ENCODE results near the gene ANXA2. TPM values are rescaled to one million over a fixed set of nuclear protein-coding genes. Genes with fewer than 3 reads are reported as not detected.
"Not testable (repeated sequence)": the region's sequence is repeated elsewhere in the genome, so short reads cannot be mapped to it uniquely, and the experiment has no call there.

The ANXA2 gene
- polyA plus RNA-seq, 4 donors = 609 to 2,583 (median 1,523) TPM

- FAIRE-seq = no peak
- Histone ChIP-seq H3K4me1 (ENCODE audit: control insufficient read depth in 3 of 3, insufficient read depth in 2 of 3, low read depth in 1 of 3, low read length in 2 of 3) (peaks cover 5 to 27% (median 9%) of the 10 kb centered on the region in 3 donors), H3K9me3 (ENCODE audit: control insufficient read depth in 2 of 2, insufficient read depth in 1 of 2, low read depth in 1 of 2, low read length in 1 of 2) (no peaks in the 10 kb centered on the region)
These were observed 27.5 kb downstream of the ANXA2 start for GRCh38 chr15:60370105-60370868.

GRCh38 chr15:60369696-60370095 is 28.1 kb downstream of the ANXA2 start:
- H3K36me3 ChIP-seq (ENCODE audit: control insufficient read depth in 3 of 3, insufficient read depth in 2 of 3, low read depth in 1 of 3, low read length in 3 of 3) = peaks cover 4 to 34% (median 12%) of the 10 kb centered on the region in 3 donors
- 85 to 94% (median 93%) methylated on average over 5 of the region's 5 CpGs for WGBS, 3 donors
- no peaks in the 10 kb centered on the region for H3K27me3 ChIP-seq (ENCODE audit: control insufficient read depth in 3 of 3, insufficient read depth in 3 of 3, low read length in 3 of 3)
- no peaks in the 10 kb centered on the region for H3K9me3 ChIP-seq (ENCODE audit: control insufficient read depth in 2 of 2, insufficient read depth in 1 of 2, low read depth in 1 of 2, low read length in 1 of 2)
- no peak for FAIRE-seq
- H3K4me1 ChIP-seq (ENCODE audit: control insufficient read depth in 3 of 3, insufficient read depth in 2 of 3, low read depth in 1 of 3, low read length in 2 of 3) = peaks cover 5 to 21% (median 9%) of the 10 kb centered on the region in 3 donors
- H3K27ac ChIP-seq (ENCODE audit: low read depth in 1 of 3, low read length in 2 of 3) = peak overlapping the region in 2 of 3 donors; percentile 69 to 89
- H3K4me3 ChIP-seq (ENCODE audit: low read depth in 1 of 3, low read length in 3 of 3) = no peak overlapping the region
- DNase-seq = no peak

More at GRCh38 chr15:60370105-60370868, 27.5 kb downstream of the ANXA2 start:
- Histone ChIP-seq H3K36me3 (ENCODE audit: control insufficient read depth in 3 of 3, insufficient read depth in 2 of 3, low read depth in 1 of 3, low read length in 3 of 3) (peaks cover 6 to 36% (median 15%) of the 10 kb centered on the region in 3 donors), H3K27me3 (ENCODE audit: control insufficient read depth in 3 of 3, insufficient read depth in 3 of 3, low read length in 3 of 3) (no peaks in the 10 kb centered on the region), H3K4me3 (ENCODE audit: low read depth in 1 of 3, low read length in 3 of 3) (no peak overlapping the region), H3K27ac (ENCODE audit: low read depth in 1 of 3, low read length in 2 of 3) (peak overlapping the region in 2 of 3 donors; percentile 69 to 89)
- 55 to 64% (median 57%) methylated on average over 9 of the region's 9 CpGs for WGBS, 3 donors
- peak; percentile 54 to 66 for DNase-seq

DNA sequence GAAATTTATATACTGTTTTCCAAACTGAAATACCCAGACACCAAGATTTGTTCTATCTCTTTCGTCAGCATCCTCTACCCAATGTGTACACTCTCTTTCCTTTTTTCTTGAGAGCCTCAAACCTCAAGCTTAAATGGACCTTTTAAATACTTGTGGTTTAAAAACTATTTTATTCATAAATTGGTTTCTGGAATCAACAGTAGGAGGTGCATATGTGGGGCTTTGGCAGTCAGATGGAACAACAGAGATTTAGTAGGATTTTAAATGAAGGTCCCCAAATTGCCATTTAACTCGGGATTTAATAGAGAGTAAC is 33.2 kb downstream of the ANXA2 start:
- Histone ChIP-seq H3K36me3 (ENCODE audit: control insufficient read depth in 3 of 3, insufficient read depth in 2 of 3, low read depth in 1 of 3, low read length in 3 of 3) (peaks cover 17 to 28% (median 21%) of the 10 kb centered on the region in 3 donors), H3K4me1 (ENCODE audit: control insufficient read depth in 3 of 3, insufficient read depth in 2 of 3, low read depth in 1 of 3, low read length in 2 of 3) (peaks cover 0 to 4% (median 0%) of the 10 kb centered on the region in 3 donors), H3K9me3 (ENCODE audit: control insufficient read depth in 2 of 2, insufficient read depth in 1 of 2, low read depth in 1 of 2, low read length in 1 of 2) (no peaks in the 10 kb centered on the region), H3K27me3 (ENCODE audit: control insufficient read depth in 3 of 3, insufficient read depth in 3 of 3, low read length in 3 of 3) (no peaks in the 10 kb centered on the region), H3K4me3 (ENCODE audit: low read depth in 1 of 3, low read length in 3 of 3) (no peak overlapping the region), H3K27ac (ENCODE audit: low read depth in 1 of 3, low read length in 2 of 3) (no peak overlapping the region)
- DNase-seq (no peak), FAIRE-seq (no peak)
- 93 to 97% (median 96%) methylated on average over 2 of the region's 2 CpGs for WGBS, 3 donors

DNA sequence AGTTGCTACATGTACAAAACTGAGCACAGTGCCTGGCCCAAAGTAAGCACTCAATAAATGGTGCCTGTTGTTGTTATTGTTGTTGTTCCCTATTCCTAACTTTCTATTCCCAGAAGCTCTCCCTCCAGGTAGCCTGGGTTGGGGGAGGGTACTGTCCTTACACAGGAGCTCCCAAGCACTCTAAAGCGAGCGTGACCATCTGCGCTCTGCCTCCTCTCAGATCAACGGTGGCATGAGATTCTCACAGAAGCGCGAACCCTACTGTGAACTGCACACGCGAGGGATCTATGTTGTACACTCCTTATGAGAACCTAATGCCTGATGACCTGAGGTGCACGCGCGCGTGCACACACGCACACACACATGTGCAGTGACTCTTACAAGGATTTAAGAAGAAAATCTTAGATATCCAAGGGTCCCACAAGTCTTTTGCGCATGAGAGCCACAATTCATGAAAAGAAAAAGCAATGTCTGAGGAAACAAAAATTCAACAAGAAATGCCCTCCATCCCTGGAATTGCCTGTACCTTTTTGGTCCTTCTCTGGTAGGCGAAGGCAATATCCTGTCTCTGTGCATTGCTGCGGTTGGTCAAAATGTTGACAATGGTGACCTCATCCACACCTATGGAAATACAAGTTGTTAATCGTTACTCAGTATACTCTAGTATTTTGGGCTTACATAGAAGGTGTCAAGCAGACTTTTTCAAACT is 33.7 kb downstream of the ANXA2 start:
- FAIRE-seq = no peak
- H3K27ac ChIP-seq (ENCODE audit: low read depth in 1 of 3, low read length in 2 of 3) = no peak overlapping the region
- 91 to 97% (median 93%) methylated on average over 17 of the region's 17 CpGs for WGBS, 3 donors

GRCh38 chr15:60363087-60363549 is 34.7 kb downstream of the ANXA2 start:
- WGBS, 3 donors = 45 to 60% (median 57%) methylated on average over 2 of the region's 2 CpGs
- Histone ChIP-seq H3K4me3 (ENCODE audit: low read depth in 1 of 3, low read length in 3 of 3) (no peak overlapping the region), H3K9me3 (ENCODE audit: control insufficient read depth in 2 of 2, insufficient read depth in 1 of 2, low read depth in 1 of 2, low read length in 1 of 2) (no peaks in the 10 kb centered on the region), H3K27ac (ENCODE audit: low read depth in 1 of 3, low read length in 2 of 3) (peak overlapping the region in 1 of 3 donors; percentile 36), H3K4me1 (ENCODE audit: control insufficient read depth in 3 of 3, insufficient read depth in 2 of 3, low read depth in 1 of 3, low read length in 2 of 3) (peaks cover 0 to 4% (median 0%) of the 10 kb centered on the region in 3 donors), H3K27me3 (ENCODE audit: control insufficient read depth in 3 of 3, insufficient read depth in 3 of 3, low read length in 3 of 3) (no peaks in the 10 kb centered on the region), H3K36me3 (ENCODE audit: control insufficient read depth in 3 of 3, insufficient read depth in 2 of 3, low read depth in 1 of 3, low read length in 3 of 3) (peaks cover 20 to 34% (median 25%) of the 10 kb centered on the region in 3 donors)
- DNase-seq = no peak
- FAIRE-seq = no peak

More for the DNA sequence above, 33.7 kb downstream of the ANXA2 start:
- no peak for DNase-seq
- Histone ChIP-seq H3K4me1 (ENCODE audit: control insufficient read depth in 3 of 3, insufficient read depth in 2 of 3, low read depth in 1 of 3, low read length in 2 of 3) (peaks cover 0 to 4% (median 0%) of the 10 kb centered on the region in 3 donors), H3K36me3 (ENCODE audit: control insufficient read depth in 3 of 3, insufficient read depth in 2 of 3, low read depth in 1 of 3, low read length in 3 of 3) (peaks cover 17 to 33% (median 21%) of the 10 kb centered on the region in 3 donors), H3K4me3 (ENCODE audit: low read depth in 1 of 3, low read length in 3 of 3) (no peak overlapping the region), H3K27me3 (ENCODE audit: control insufficient read depth in 3 of 3, insufficient read depth in 3 of 3, low read length in 3 of 3) (no peaks in the 10 kb centered on the region), H3K9me3 (ENCODE audit: control insufficient read depth in 2 of 2, insufficient read depth in 1 of 2, low read depth in 1 of 2, low read length in 1 of 2) (no peaks in the 10 kb centered on the region)

- H3K36me3 ChIP-seq (ENCODE audit: control insufficient read depth in 3 of 3, insufficient read depth in 2 of 3, low read depth in 1 of 3, low read length in 3 of 3) = peaks cover 20 to 35% (median 25%) of the 10 kb centered on the region in 3 donors
- no peak overlapping the region for H3K4me3 ChIP-seq (ENCODE audit: low read depth in 1 of 3, low read length in 3 of 3)
- DNase-seq (no peak), FAIRE-seq (no peak)
- 55 to 64% (median 63%) methylated on average over 8 of the region's 8 CpGs for WGBS, 3 donors
- peaks cover 0 to 4% (median 0%) of the 10 kb centered on the region in 3 donors for H3K4me1 ChIP-seq (ENCODE audit: control insufficient read depth in 3 of 3, insufficient read depth in 2 of 3, low read depth in 1 of 3, low read length in 2 of 3)
- H3K27ac ChIP-seq (ENCODE audit: low read depth in 1 of 3, low read length in 2 of 3) = peak overlapping the region in 1 of 3 donors; percentile 68
- no peaks in the 10 kb centered on the region for H3K9me3 ChIP-seq (ENCODE audit: control insufficient read depth in 2 of 2, insufficient read depth in 1 of 2, low read depth in 1 of 2, low read length in 1 of 2)
- H3K27me3 ChIP-seq (ENCODE audit: control insufficient read depth in 3 of 3, insufficient read depth in 3 of 3, low read length in 3 of 3) = no peaks in the 10 kb centered on the region
These were observed 35.3 kb downstream of the ANXA2 start for GRCh38 chr15:60362321-60363086.

- H3K4me1 ChIP-seq (ENCODE audit: control insufficient read depth in 3 of 3, insufficient read depth in 2 of 3, low read depth in 1 of 3, low read length in 2 of 3); H3K27me3 ChIP-seq (ENCODE audit: control insufficient read depth in 3 of 3, insufficient read depth in 3 of 3, low read length in 3 of 3); H3K9me3 ChIP-seq (ENCODE audit: control insufficient read depth in 2 of 2, insufficient read depth in 1 of 2, low read depth in 1 of 2, low read length in 1 of 2); H3K4me3 ChIP-seq (ENCODE audit: low read depth in 1 of 3, low read length in 3 of 3); FAIRE-seq: not testable (repeated sequence)
- Histone ChIP-seq H3K36me3 (ENCODE audit: control insufficient read depth in 3 of 3, insufficient read depth in 2 of 3, low read depth in 1 of 3, low read length in 3 of 3) (peaks cover 35 to 60% (median 44%) of the 10 kb centered on the region in 3 donors), H3K27ac (ENCODE audit: low read depth in 1 of 3, low read length in 2 of 3) (peak overlapping the region in 1 of 3 donors; percentile 57)
- WGBS, 3 donors = 67 to 78% (median 74%) methylated on average over 9 to 10 of the region's 10 CpGs
- peak; percentile 43 to 68 for DNase-seq
These were observed 38.0 kb downstream of the ANXA2 start for GRCh38 chr15:60359738-60360137.

Measured in small intestine (tissue), 7 donors.